ENCODE results near the gene PLCD4.

PLCD4 gene

DNA sequence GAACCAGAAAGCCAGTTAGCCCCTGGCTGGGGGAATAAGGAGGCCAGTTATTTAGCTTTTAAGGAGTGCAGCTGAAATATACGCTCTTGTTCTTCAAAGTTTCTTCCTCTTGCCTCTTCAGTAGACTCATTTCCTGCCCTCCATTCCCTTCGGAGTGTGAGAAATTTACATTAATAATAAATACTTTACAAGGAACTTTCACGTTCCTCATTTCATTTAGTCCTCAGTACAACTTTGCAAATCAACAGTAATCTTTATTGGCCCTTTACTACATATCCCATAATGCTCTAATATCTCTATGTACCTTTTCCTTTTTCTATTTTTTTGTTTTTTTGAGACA is 15.6 kb downstream of the PLCD4 start:
- no peak overlapping the region for H3K4me3 ChIP-seq (ENCODE audit: low read depth in 1 of 2, low read length in 2 of 2)
- no peak for ATAC-seq (ENCODE audit: insufficient read depth, low read depth)

DNA sequence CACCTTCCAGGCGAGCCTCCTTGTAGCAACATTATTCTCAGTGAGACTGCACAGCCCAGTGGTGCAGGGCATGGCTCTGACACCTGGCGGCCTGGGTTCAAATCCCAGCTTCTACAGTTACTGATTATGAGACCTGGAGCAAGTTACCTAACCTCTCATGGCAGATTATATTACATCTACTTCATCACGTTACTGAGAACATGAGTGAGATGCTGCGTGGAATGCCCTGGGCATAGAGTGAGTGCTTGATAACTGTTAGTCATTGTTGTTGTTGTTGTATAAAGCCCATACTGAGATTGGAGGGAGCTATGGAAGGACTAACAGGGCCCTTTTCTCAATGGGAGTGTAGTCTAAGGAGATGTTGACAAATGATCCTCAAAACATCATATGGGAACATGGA is 18.7 kb downstream of the PLCD4 start:
- Histone ChIP-seq H3K36me3 (ENCODE audit: insufficient read depth, low read length) (no peaks in the 10 kb centered on the region), H3K79me2 (ENCODE audit: insufficient read depth, low read length) (no peaks in the 10 kb centered on the region), H3K27ac (ENCODE audit: low read length) (no peak overlapping the region), H4K20me1 (ENCODE audit: insufficient read depth, low read length) (no peaks in the 10 kb centered on the region), H3K9ac (ENCODE audit: low read depth, low read length) (no peak overlapping the region), H3K27me3 (ENCODE audit: insufficient read depth, low read length, poor library complexity) (no peaks in the 10 kb centered on the region), H2AFZ (ENCODE audit: low read depth, low read length) (no peak overlapping the region), H3K9me3 (ENCODE audit: insufficient read depth, low read length, severe bottlenecking) (no peaks in the 10 kb centered on the region), H3K4me3 (ENCODE audit: low read depth in 1 of 2, low read length in 2 of 2) (no peak overlapping the region), H3K4me1 (ENCODE audit: insufficient read depth, low read length) (no peaks in the 10 kb centered on the region), H3K4me2 (ENCODE audit: insufficient read depth, low read length) (no peak overlapping the region)
- DNase-seq (no peak), ATAC-seq (ENCODE audit: insufficient read depth, low read depth) (no peak)
- TF ChIP-seq EZH2 (IDR thresholded peaks at IDR 0.05; ENCODE audit: borderline replicate concordance, low read depth, low read length, severe bottlenecking) = no peak
- TF ChIP-seq, protein P1, sequence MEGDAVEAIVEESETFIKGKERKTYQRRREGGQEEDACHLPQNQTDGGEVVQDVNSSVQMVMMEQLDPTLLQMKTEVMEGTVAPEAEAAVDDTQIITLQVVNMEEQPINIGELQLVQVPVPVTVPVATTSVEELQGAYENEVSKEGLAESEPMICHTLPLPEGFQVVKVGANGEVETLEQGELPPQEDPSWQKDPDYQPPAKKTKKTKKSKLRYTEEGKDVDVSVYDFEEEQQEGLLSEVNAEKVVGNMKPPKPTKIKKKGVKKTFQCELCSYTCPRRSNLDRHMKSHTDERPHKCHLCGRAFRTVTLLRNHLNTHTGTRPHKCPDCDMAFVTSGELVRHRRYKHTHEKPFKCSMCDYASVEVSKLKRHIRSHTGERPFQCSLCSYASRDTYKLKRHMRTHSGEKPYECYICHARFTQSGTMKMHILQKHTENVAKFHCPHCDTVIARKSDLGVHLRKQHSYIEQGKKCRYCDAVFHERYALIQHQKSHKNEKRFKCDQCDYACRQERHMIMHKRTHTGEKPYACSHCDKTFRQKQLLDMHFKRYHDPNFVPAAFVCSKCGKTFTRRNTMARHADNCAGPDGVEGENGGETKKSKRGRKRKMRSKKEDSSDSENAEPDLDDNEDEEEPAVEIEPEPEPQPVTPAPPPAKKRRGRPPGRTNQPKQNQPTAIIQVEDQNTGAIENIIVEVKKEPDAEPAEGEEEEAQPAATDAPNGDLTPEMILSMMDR (IDR thresholded peaks at IDR 0.05; ENCODE audit: borderline replicate concordance, extremely low read depth, low read length, poor library complexity, severe bottlenecking) = no peak

More for the DNA sequence above, 15.6 kb downstream of the PLCD4 start:
- Histone ChIP-seq H3K9ac (ENCODE audit: low read depth, low read length) (no peak overlapping the region), H3K27ac (ENCODE audit: low read length) (no peak overlapping the region), H3K9me3 (ENCODE audit: insufficient read depth, low read length, severe bottlenecking) (no peaks in the 10 kb centered on the region), H3K79me2 (ENCODE audit: insufficient read depth, low read length) (no peaks in the 10 kb centered on the region), H3K4me1 (ENCODE audit: insufficient read depth, low read length) (no peaks in the 10 kb centered on the region), H2AFZ (ENCODE audit: low read depth, low read length) (0 out of 2 replicates have a peak overlapping the region, but pooled peaks have one; percentile 1), H3K4me2 (ENCODE audit: insufficient read depth, low read length) (no peak overlapping the region), H3K27me3 (ENCODE audit: insufficient read depth, low read length, poor library complexity) (no peaks in the 10 kb centered on the region), H4K20me1 (ENCODE audit: insufficient read depth, low read length) (no peaks in the 10 kb centered on the region), H3K36me3 (ENCODE audit: insufficient read depth, low read length) (no peaks in the 10 kb centered on the region)
- no peak for DNase-seq
- no peak for TF ChIP-seq EZH2 (IDR thresholded peaks at IDR 0.05; ENCODE audit: borderline replicate concordance, low read depth, low read length, severe bottlenecking)
- TF ChIP-seq, protein P1 (IDR thresholded peaks at IDR 0.05; ENCODE audit: borderline replicate concordance, extremely low read depth, low read length, poor library complexity, severe bottlenecking) = no peak

DNA sequence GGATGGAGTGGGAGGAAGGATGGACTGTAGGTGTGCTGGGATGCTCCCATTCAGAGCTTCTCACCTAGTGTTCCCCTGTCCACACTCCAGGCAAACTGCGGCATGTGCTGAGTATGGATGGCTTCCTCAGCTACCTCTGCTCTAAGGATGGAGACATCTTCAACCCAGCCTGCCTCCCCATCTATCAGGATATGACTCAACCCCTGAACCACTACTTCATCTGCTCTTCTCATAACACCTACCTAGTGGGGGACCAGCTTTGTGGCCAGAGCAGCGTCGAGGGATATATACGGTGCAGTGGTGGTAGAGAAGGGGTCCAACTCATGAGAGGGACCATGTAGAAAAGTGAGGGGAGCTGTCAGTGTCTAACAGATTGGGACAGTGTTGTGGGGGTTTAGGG is 20.2 kb downstream of the PLCD4 start:
- no peak overlapping the region for H3K27ac ChIP-seq (ENCODE audit: low read length)
- no peak for TF ChIP-seq EZH2 (IDR thresholded peaks at IDR 0.05; ENCODE audit: borderline replicate concordance, low read depth, low read length, severe bottlenecking)
- TF ChIP-seq, protein P1 (IDR thresholded peaks at IDR 0.05; ENCODE audit: borderline replicate concordance, extremely low read depth, low read length, poor library complexity, severe bottlenecking) = no peak

DNA sequence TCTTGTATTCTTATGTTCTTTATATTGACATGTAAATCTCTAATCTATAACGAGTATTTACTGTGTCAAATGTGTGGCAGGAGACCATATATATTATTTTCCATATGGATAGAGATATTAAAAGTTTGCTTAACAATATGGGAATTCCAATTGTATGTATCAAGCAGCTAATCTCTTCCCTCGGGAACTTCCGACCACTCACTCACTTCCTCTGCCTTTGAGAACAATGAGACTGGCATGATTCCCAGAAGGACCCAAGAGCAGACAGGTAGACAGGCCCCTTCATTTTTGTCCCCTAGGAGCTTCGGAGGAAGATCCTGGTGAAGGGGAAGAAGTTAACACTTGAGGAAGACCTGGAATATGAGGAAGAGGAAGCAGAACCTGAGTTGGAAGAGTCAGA is 24.1 kb downstream of the PLCD4 start:
- Histone ChIP-seq H3K27ac (ENCODE audit: low read length) (no peak overlapping the region), H2AFZ (ENCODE audit: low read depth, low read length) (no peak overlapping the region), H3K4me2 (ENCODE audit: insufficient read depth, low read length) (no peak overlapping the region), H3K79me2 (ENCODE audit: insufficient read depth, low read length) (no peaks in the 10 kb centered on the region), H3K4me1 (ENCODE audit: insufficient read depth, low read length) (no peaks in the 10 kb centered on the region), H4K20me1 (ENCODE audit: insufficient read depth, low read length) (no peaks in the 10 kb centered on the region), H3K36me3 (ENCODE audit: insufficient read depth, low read length) (peaks cover 29% of the 10 kb centered on the region), H3K9me3 (ENCODE audit: insufficient read depth, low read length, severe bottlenecking) (no peaks in the 10 kb centered on the region), H3K4me3 (ENCODE audit: low read depth in 1 of 2, low read length in 2 of 2) (no peak overlapping the region), H3K9ac (ENCODE audit: low read depth, low read length) (no peak overlapping the region), H3K27me3 (ENCODE audit: insufficient read depth, low read length, poor library complexity) (no peaks in the 10 kb centered on the region)
- no peak for TF ChIP-seq EZH2 (IDR thresholded peaks at IDR 0.05; ENCODE audit: borderline replicate concordance, low read depth, low read length, severe bottlenecking)
- TF ChIP-seq, protein P1 (IDR thresholded peaks at IDR 0.05; ENCODE audit: borderline replicate concordance, extremely low read depth, low read length, poor library complexity, severe bottlenecking) = no peak
- DNase-seq (no peak), ATAC-seq (ENCODE audit: insufficient read depth, low read depth) (no peak)

More for the DNA sequence above, 20.2 kb downstream of the PLCD4 start:
- Histone ChIP-seq H3K4me1 (ENCODE audit: insufficient read depth, low read length) (no peaks in the 10 kb centered on the region), H3K36me3 (ENCODE audit: insufficient read depth, low read length) (no peaks in the 10 kb centered on the region), H3K79me2 (ENCODE audit: insufficient read depth, low read length) (no peaks in the 10 kb centered on the region), H3K9ac (ENCODE audit: low read depth, low read length) (no peak overlapping the region), H3K9me3 (ENCODE audit: insufficient read depth, low read length, severe bottlenecking) (no peaks in the 10 kb centered on the region), H2AFZ (ENCODE audit: low read depth, low read length) (no peak overlapping the region), H4K20me1 (ENCODE audit: insufficient read depth, low read length) (no peaks in the 10 kb centered on the region), H3K4me2 (ENCODE audit: insufficient read depth, low read length) (no peak overlapping the region), H3K27me3 (ENCODE audit: insufficient read depth, low read length, poor library complexity) (no peaks in the 10 kb centered on the region), H3K4me3 (ENCODE audit: low read depth in 1 of 2, low read length in 2 of 2) (no peak overlapping the region)
- no peak for ATAC-seq (ENCODE audit: insufficient read depth, low read depth)
- DNase-seq = no peak
